Measurements from ENCODE around the gene FAM162A. TPM values are rescaled to one million over a fixed set of nuclear protein-coding genes. Genes with fewer than 3 reads are reported as not detected.

FAM162A gene
- total RNA-seq (100 to 1,000 TPM; 111 to 162 (median 131) TPM), polyA plus RNA-seq (100 to 1,000 TPM; 176 to 219 TPM)
- long read RNA-seq, donor 1, transcript FAM162A-203 (5 exons, 3,052 nt): major isoform, 76 of 89 reads
- long read RNA-seq, donor 1, partial matches to known transcripts: 8 of 89 reads
- long read RNA-seq, donor 1, other reads (novel, unspliced or antisense): 4 of 89 reads
- long read RNA-seq, donor 2, transcript FAM162A-203 (5 exons, 3,052 nt): major isoform, 109 of 135 reads
- long read RNA-seq, donor 2, partial matches to known transcripts: 23 of 135 reads
- long read RNA-seq, donor 2, other reads (novel, unspliced or antisense): 3 of 135 reads
- long read RNA-seq, donor 3, transcript FAM162A-203 (5 exons, 3,052 nt): major isoform, 52 of 63 reads
- long read RNA-seq, donor 3, partial matches to known transcripts: 5 of 63 reads
- long read RNA-seq, donor 3, other reads (novel, unspliced or antisense): 6 of 63 reads

GRCh38 chr3:122383771-122384697 lies at the start of gene FAM162A:
Gene FAM162A (plus strand): TSS chr3:122384182. CDS start chr3:122384266, 84 bp downstream.
- Histone ChIP-seq H3K27me3 (no peaks in the 10 kb centered on the region), H3K4me3 (peak within 1 kb of the TSS; percentile 57 to 88 (median 74)), H3K9me3 (no peaks in the 10 kb centered on the region), H3K4me1 (peaks cover 0 to 39% (median 23%) of the 10 kb centered on the region in 9 donors), H3K27ac (peak within 1 kb of the TSS; percentile 69 to 94 (median 90)), H3K36me3 (peaks cover 0 to 26% (median 0%) of the 10 kb centered on the region in 9 donors)
- intact Hi-C loops (cut with DNase I): loop anchor here in 1 of 10 donors (5.0 kb wide), 1 partner anchor 837 kb away; the partner anchor contains the start of gene POLQ
- DNase-seq: peak; percentile 93 to 95
- 0 to 1% methylated on average over 52 of the region's 52 CpGs for WGBS, 2 donors
- peak in 8 of 9 donors; percentile 46 to 84 (median 60) for TF ChIP-seq CTCF (IDR thresholded peaks at IDR 0.05)
- peak; percentile 98 to 99 (median 98) for ATAC-seq

- no peak for TF ChIP-seq CTCF (IDR thresholded peaks at IDR 0.05)
- WGBS, 2 donors: 64 to 82% methylated on average over 1 of the region's 1 CpG
- DNase-seq: no peak
- H3K27ac ChIP-seq: no peak overlapping the region
- no peaks in the 10 kb centered on the region for H3K4me1 ChIP-seq
- intact Hi-C loops (cut with DNase I): no loop called here
- no peak overlapping the region for H3K4me3 ChIP-seq
- peaks cover 0 to 11% (median 0%) of the 10 kb centered on the region in 9 donors for H3K36me3 ChIP-seq
- H3K27me3 ChIP-seq: no peaks in the 10 kb centered on the region
- no peak for ATAC-seq
- H3K9me3 ChIP-seq: peaks cover 0 to 3% (median 0%) of the 10 kb centered on the region in 11 donors
Measured at GRCh38 chr3:122342803-122343202, 41.2 kb upstream of the FAM162A start.

GRCh38 chr3:122343654-122344053 lies 40.3 kb upstream of the FAM162A start:
- peaks cover 0 to 3% (median 0%) of the 10 kb centered on the region in 11 donors for H3K9me3 ChIP-seq
- DNase-seq (no peak), ATAC-seq (no peak)
- H3K27me3 ChIP-seq: no peaks in the 10 kb centered on the region
- peaks cover 0 to 9% (median 0%) of the 10 kb centered on the region in 9 donors for H3K36me3 ChIP-seq
- WGBS, 2 donors: 58 to 71% methylated on average over 2 of the region's 2 CpGs
- intact Hi-C loops (cut with DNase I): no loop called here
- H3K4me3 ChIP-seq: no peak overlapping the region
- H3K4me1 ChIP-seq: no peaks in the 10 kb centered on the region
- H3K27ac ChIP-seq: no peak overlapping the region
- no peak for TF ChIP-seq CTCF (IDR thresholded peaks at IDR 0.05)

GRCh38 chr3:122349171-122349570 lies 34.8 kb upstream of the FAM162A start:
- Histone ChIP-seq H3K36me3 (no peaks in the 10 kb centered on the region), H3K4me1 (no peaks in the 10 kb centered on the region), H3K27ac (no peak overlapping the region), H3K4me3 (no peak overlapping the region), H3K9me3 (peaks cover 0 to 2% (median 0%) of the 10 kb centered on the region in 11 donors), H3K27me3 (no peaks in the 10 kb centered on the region)
- intact Hi-C loops (cut with DNase I): no loop called here
- DNase-seq (no peak), ATAC-seq (no peak)
- 79% methylated on average over 1 of the region's 1 CpG for WGBS, 2 donors
- TF ChIP-seq CTCF (IDR thresholded peaks at IDR 0.05): no peak
